Testis (tissue), 2 donors: Measurements from ENCODE around the gene HMOX1.

Experiments
- CTCF ChIP-seq, 3 experiments: fragments of 450-650 bp in 2 of 3; fragments of 200-600 bp in 1 of 3; sonication (generic) in 1 of 3; IDR thresholded peaks; one replicate each; pipeline ENCODE4 v1.5.1; 2016 to 2019; ENCODE audit warnings: antibody characterized with exemption in 3 of 3, mild to moderate bottlenecking in 2 of 3, moderate library complexity in 1 of 3
- POLR2A ChIP-seq: fragments of 450-650 bp; IDR thresholded peaks from one replicate; pipeline ENCODE4 v1.6.1; 2017; ENCODE audit warnings: antibody characterized with exemption, mild to moderate bottlenecking, moderate library complexity

GRCh38 chr22:35368386-35368785 is 12.5 kb upstream of the HMOX1 start:
- TF ChIP-seq POLR2A (no peak), CTCF (IDR thresholded peaks at IDR 0.05) (no peak)
